Stimulated activated CD4-positive, alpha-beta T cell treated with anti-CD3 and anti-CD28 coated beads, TNF-alpha, amount 100 ng/mL, for 24 hours (primary cell): Measurements from ENCODE around the gene CFAP100.
A peak's percentile ranks its signal among the peaks of the same experiment; 100 is the strongest.

Experiments
- DNase-seq, 3 experiments: peaks; one replicate each; pipeline ENCODE4 v3.0.0-alpha.2; 2020; ENCODE audit warnings: low read depth in 3 of 3

CFAP100 gene

DNA sequence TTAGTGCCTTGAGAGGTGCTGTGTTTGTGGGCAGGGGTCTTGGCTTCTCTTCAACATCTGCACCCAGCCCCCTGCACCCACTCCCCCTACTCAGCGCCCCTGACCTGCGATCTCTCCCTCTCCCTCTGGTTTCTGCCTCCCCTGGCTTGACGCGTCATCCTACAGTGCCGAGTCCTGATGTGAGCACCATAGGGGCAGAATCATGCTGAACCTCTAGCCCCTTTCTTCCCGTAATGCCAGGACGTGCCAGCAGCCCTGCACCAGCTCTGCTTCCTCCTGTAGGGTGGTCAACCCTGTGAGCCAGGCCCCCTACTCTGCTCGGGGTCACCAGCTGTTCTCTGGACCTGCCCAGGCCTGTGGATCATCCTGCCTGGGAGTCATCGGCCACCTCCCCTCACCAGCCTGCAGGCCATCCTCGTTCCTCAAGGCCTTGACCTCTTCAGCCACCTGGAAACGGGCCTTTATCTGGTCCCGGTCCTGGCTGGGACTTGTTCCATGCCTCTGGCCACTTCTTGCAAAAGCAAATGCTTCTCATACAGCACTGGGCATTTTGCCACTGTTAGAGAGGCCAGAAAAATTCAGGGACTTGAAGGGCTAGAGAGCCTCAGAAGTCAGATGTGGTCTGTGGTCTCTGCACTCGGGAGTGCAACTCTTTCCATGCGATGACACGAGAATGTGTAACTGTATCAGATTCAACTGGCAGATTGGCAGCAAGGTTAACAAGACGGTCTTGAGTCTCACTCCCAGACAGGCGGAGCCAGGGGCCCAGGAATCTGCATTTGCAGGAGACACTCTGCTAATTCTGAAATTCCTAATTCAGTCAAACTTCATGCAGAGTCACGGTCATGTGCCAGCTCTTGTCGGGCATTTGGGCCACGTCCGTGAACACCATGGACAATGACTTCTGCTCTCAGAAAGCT, 20.8 kb upstream of the CFAP100 start:
- DNase-seq = no peak

GRCh38 chr3:126375835-126376331, 18.8 kb upstream of the CFAP100 start:
- no peak for DNase-seq

GRCh38 chr3:126376444-126376843, 18.3 kb upstream of the CFAP100 start:
- DNase-seq = no peak

GRCh38 chr3:126377211-126377610, 17.5 kb upstream of the CFAP100 start:
- DNase-seq = no peak

GRCh38 chr3:126378341-126378751, 16.4 kb upstream of the CFAP100 start:
- DNase-seq = no peak

DNA sequence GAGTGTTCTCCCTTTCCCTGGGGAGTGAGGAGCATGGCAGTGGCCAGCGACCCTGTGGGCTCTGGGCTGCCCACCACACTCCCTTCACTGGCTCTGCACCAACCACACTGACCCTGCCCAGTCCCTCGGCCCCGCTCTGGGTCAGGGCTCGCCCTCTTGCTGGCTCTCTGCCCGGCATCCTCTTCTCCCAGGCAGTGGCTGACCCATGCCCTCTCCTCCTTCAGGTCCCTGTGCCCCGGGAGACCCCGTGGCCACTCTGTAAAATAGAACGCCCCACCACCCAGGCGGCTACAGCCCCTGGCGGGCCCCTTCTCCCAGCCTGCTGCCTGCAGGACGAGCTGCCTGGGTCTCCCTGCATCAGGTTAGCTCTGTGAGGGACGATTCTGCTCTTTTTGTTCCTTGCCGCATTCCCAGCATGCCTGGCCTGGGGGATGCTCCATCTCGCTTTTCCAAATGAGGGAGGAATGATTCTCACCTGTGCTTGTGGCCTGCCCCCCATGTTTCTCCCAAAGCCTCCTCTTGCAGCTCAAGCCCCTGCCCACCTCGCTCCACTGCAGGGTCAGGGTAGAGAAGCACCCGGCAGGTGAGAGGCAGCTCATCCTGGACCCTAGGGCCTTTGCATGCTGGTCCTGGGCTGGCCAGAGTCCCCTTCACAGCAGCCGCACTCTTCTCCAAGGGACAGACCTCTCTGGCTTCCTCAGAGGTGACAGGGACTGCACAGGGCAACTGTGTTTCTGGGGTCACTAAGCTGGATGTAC, 14.5 kb upstream of the CFAP100 start:
- DNase-seq = no peak

DNA sequence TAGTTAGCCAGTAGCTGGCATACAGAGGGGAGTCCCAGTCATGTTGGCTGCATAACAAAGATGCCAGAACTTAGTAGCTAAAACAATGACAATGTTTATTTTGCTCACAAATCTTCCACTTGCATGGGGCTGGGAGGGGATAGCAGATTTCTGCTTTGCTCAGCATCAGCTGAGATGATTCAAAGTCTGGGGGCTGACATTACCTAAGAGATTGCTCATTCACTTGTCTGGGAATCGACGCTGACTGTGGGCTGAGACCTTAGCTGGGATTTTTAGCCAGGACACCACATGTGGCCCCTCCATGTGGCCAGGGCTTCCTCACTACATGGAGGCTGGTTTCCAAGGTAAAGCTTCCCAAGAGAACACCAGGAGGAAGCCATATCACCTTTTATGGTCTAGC, 12.7 kb upstream of the CFAP100 start:
- no peak for DNase-seq

GRCh38 chr3:126389112-126389793, 5.5 kb upstream of the CFAP100 start:
- peak in 1 of 3 experiments; percentile 39 for DNase-seq

GRCh38 chr3:126389794-126390146, 4.9 kb upstream of the CFAP100 start:
- DNase-seq = no peak

- DNase-seq = no peak
Observed at GRCh38 chr3:126390201-126390600, 4.5 kb upstream of the CFAP100 start.

- DNase-seq = no peak
Observed at GRCh38 chr3:126390751-126391150, 4.0 kb upstream of the CFAP100 start.

DNA sequence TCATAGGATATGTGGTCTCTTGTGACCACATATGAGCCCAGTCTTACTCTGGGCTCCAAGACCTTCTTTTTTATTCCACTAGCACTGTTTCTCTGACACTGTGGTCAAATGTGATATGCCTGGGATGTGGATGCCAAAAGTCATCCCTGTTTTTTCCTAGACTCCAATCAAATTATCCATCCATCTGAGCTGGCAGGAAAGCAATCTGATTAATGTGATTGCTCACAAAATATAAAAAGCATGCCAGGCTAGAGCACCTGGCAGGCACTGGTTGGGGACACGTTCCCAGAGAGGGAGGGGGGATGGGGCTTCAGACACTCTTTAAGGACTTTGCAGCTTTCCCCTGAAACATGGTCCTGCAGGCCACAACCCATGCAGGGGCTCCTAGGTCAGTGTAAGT, 3.1 kb upstream of the CFAP100 start:
- no peak for DNase-seq

DNA sequence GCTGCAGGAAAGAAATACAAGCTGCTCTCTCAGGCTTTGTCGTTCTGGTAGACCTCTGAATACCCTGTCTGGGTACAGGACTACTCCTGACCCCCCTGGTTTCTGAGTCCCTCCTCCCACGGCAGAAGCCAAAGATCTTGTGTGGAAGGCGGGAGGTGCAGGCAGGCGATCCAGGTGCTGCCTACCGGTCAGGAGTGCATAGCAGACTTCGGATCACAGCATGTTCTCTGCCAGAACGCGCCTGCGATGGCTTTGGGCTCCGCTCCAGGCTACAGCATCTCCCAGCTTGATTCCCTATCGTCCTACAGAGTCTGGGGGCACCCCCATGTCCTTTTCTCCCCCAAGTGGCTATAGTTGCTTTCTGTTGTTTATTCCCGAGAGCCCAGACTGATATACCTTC, 2.5 kb upstream of the CFAP100 start:
- DNase-seq = no peak

DNA sequence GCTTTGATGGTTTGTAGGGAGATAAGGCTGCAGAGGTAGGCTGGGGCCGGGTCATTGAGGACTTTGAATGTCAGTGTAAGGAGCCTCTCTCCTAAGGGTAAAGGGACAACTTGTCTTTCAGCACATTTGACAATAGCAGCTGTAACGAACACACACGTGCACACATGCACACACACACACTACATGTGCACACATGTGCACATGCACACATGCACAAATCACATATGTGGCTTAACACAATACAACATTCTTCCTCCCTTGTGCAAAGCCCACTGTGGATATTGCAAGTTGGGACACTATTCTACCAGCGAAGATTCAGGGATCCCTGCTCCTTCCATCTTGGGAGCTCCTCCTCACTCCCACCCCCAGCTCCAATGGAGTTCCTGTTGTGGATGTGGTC, 1.1 kb upstream of the CFAP100 start:
- no peak for DNase-seq

- no peak for DNase-seq
Observed at GRCh38 chr3:126394977-126395321, 240 bp downstream of the CFAP100 start.

DNA sequence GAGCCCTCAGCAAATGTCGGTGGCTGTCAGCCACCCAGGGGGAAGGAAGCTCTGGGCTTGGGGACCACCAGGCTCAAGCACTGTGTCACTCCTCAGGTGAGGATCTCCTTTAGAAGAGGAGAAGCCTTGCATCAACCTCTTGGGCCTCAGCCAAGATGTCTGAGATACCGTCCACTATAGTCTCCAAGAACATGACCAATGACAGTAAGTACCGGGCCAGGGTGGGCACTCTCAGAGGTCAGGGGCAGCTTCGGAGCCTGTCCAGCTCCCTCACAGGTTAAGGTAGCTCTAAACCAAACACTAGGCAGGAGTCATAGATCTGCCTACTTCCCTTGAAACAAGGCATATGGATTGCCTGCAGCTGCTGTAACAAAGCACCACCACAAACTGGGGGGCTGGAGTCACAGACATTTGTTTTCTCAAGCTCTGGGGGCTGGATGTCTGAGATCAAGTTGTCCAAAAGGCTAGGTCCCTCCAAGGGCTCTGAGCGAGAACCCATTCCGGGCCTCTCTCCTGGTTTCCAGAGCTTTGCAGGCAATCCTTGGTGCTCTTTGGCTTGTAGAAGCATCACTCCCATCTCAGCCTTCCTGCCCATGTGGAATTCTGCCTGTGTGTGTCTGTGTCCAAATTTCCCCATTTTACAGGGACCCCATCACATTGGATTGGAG, 1.3 kb downstream of the CFAP100 start:
- DNase-seq = no peak

GRCh38 chr3:126396536-126396935, 1.8 kb downstream of the CFAP100 start:
- DNase-seq = no peak

GRCh38 chr3:126397610-126398422, 3.1 kb downstream of the CFAP100 start:
- no peak for DNase-seq

DNA sequence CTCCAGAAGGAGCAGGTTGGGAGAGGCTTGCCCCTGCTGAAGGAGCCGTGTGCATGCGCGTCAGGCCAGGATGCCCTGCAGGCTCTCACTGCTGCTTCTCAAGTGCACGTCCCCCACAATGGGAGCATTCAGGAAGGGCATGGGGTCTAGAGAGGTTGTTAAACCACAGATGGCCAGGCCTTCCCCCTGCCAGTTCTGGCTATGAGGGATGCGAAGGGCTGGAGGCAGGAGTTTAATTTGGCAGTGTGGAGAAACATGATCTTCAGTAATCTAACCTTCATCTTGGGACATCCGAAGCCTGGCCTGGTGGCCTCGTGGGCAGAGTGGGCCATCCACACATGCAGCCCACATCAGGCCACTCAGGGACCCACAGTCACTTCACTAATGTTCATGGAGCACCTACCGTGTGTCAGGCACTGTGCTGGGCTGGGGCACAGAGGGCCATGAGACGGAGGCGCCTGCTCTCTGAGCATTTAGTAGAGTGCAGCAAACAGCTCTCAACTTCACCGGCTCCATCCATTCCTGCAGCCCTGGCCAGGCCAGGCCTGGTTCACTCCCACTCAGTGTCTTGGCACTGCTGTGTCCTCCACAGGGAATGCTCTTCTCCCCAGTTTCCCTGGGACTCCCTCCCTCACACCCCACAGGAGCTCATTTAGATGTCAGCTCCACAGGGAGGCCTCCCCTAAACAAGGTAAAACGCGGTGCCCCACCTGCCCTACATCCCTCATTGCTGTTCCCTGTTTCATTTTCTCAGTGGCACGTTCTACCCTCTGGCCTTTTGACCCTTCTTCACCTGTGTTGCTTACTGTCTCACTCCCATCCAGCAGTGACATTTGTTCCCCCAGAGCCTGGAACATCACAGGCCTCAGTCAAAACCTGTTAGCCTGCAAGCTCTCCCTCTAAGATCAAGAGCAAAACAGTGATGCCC, 4.0 kb downstream of the CFAP100 start:
- no peak for DNase-seq

DNA sequence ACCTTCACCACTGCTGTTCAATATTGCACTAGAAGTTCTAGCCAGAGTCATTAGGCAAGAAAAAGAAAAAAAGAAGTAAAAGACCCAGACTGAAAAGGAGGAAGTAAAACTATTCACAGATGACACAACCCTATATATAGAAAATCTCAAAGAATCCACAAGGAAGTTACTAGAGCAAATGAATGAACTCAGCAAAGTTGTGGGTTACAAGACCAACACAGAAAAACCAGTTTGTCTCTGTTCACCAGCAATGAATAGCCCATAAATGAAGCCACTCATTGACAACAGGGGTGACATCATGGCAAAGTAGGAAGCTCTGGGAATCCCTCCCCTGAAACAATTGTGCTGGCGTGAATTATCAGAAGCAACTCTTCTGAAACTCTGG, 4.6 kb downstream of the CFAP100 start:
- no peak for DNase-seq
